Peyer's patch (tissue), 4 donors: ENCODE results near the gene AGFG2. TPM values are rescaled to one million over a fixed set of nuclear protein-coding genes. Genes with fewer than 3 reads are reported as not detected.
"Not testable (repeated sequence)": the region's sequence is repeated elsewhere in the genome, so short reads cannot be mapped to it uniquely, and the experiment has no call there.

Experiments used
- DNase-seq, 3 donors: peaks; one replicate each; pipeline ENCODE4 v3.0.0-alpha.2; 2017 to 2019
- H3K27ac ChIP-seq, 4 donors: fragments of 200-600 bp; sonication (generic); one replicate each; pipeline ENCODE4 v1.5.1; 2016 to 2019
- H3K27me3 ChIP-seq, 2 donors: fragments of 200-600 bp; sonication (generic); one replicate each; pipeline ENCODE4 v1.5.1; 2019
- H3K36me3 ChIP-seq, 3 donors: fragments of 200-600 bp; sonication (generic); one replicate each; pipeline ENCODE4 v1.5.1; 2016 to 2019
- H3K4me1 ChIP-seq, 4 donors: fragments of 200-600 bp; sonication (generic); one replicate each; pipeline ENCODE4 v1.5.1; 2016 to 2019
- H3K4me3 ChIP-seq, 4 donors: fragments of 200-600 bp; sonication (generic); 1 replicate in 3 of 4; 2 replicates in 1 of 4; pipeline ENCODE4 v1.5.1; 2016 to 2019; ENCODE audit warnings: mild to moderate bottlenecking in 1 of 4
- H3K9me3 ChIP-seq, 4 donors: fragments of 200-600 bp; sonication (generic); one replicate each; pipeline ENCODE4 v1.5.1; 2016 to 2019; ENCODE audit warnings: mild to moderate bottlenecking in 1 of 4
- CTCF ChIP-seq, 6 experiments: fragments of 450-650 bp in 4 of 6; fragments of 200-600 bp in 2 of 6; sonication (generic) in 1 of 6; IDR thresholded peaks; one replicate each; pipeline ENCODE4 v1.5.1; 2017 to 2019; ENCODE audit warnings: antibody characterized with exemption in 6 of 6, mild to moderate bottlenecking in 3 of 6, moderate library complexity in 1 of 6
- POLR2A ChIP-seq, 2 donors: fragments of 450-650 bp; IDR thresholded peaks; one replicate each; pipeline ENCODE4 v1.5.1; 2017; ENCODE audit warnings: antibody characterized with exemption in 2 of 2, mild to moderate bottlenecking in 2 of 2, moderate library complexity in 2 of 2
- total RNA-seq, 4 donors: library from RNA; depleted of rRNA; stranded (reverse); fragments of >200 nt; gene quantifications; one replicate each; pipeline ENCODE4 v1.1.0, GENCODE V29; 2016

The AGFG2 gene
- total RNA-seq, 4 donors from 2014 or later = 38.4 to 63.6 (median 49.9) TPM

GRCh38 chr7:100493476-100494264 is 45.3 kb upstream of the AGFG2 start:
- peak; percentile 46 to 78 (median 75) for DNase-seq
- Histone ChIP-seq H3K9me3 (no peaks in the 10 kb centered on the region), H3K4me1 (peaks cover 0 to 9% (median 6%) of the 10 kb centered on the region in 4 donors), H3K4me3 (peak overlapping the region; percentile 26 to 43 (median 41)), H3K27ac (peak overlapping the region in 1 of 4 donors; percentile 26), H3K36me3 (no peaks in the 10 kb centered on the region), H3K27me3 (no peaks in the 10 kb centered on the region)
- TF ChIP-seq POLR2A (IDR thresholded peaks at IDR 0.05) (no peak), CTCF (IDR thresholded peaks at IDR 0.05) (no peak)

GRCh38 chr7:100496509-100496908 is 42.5 kb upstream of the AGFG2 start:
- TF ChIP-seq CTCF (IDR thresholded peaks at IDR 0.05) (no peak), POLR2A (IDR thresholded peaks at IDR 0.05) (no peak)
- no peak for DNase-seq
- peaks cover 0 to 9% (median 6%) of the 10 kb centered on the region in 4 donors for H3K4me1 ChIP-seq
- no peaks in the 10 kb centered on the region for H3K27me3 ChIP-seq
- H3K9me3 ChIP-seq = no peaks in the 10 kb centered on the region
- H3K36me3 ChIP-seq = no peaks in the 10 kb centered on the region
- H3K27ac ChIP-seq = no peak overlapping the region
- no peak overlapping the region for H3K4me3 ChIP-seq

- H3K27ac ChIP-seq, H3K4me3 ChIP-seq, H3K27me3 ChIP-seq, H3K9me3 ChIP-seq, H3K4me1 ChIP-seq, H3K36me3 ChIP-seq, DNase-seq: not testable (repeated sequence)
These were observed 38.3 kb upstream of the AGFG2 start for GRCh38 chr7:100500743-100501142.

GRCh38 chr7:100504031-100504430 is 35.0 kb upstream of the AGFG2 start:
- H3K4me1 ChIP-seq, H3K36me3 ChIP-seq, H3K9me3 ChIP-seq, H3K27ac ChIP-seq, DNase-seq, H3K4me3 ChIP-seq, H3K27me3 ChIP-seq: not testable (repeated sequence)

GRCh38 chr7:100504887-100505611 is 34.0 kb upstream of the AGFG2 start:
- no peak overlapping the region for H3K27ac ChIP-seq
- TF ChIP-seq POLR2A (IDR thresholded peaks at IDR 0.05) = no peak
- TF ChIP-seq CTCF (IDR thresholded peaks at IDR 0.05) = no peak
- DNase-seq = no peak

GRCh38 chr7:100506356-100506923 is 32.6 kb upstream of the AGFG2 start:
- no peaks in the 10 kb centered on the region for H3K36me3 ChIP-seq

More at GRCh38 chr7:100504887-100505611, 34.0 kb upstream of the AGFG2 start:
- Histone ChIP-seq H3K27me3 (no peaks in the 10 kb centered on the region), H3K9me3 (no peaks in the 10 kb centered on the region), H3K4me1 (no peaks in the 10 kb centered on the region), H3K4me3 (no peak overlapping the region), H3K36me3 (no peaks in the 10 kb centered on the region)

More at GRCh38 chr7:100506356-100506923, 32.6 kb upstream of the AGFG2 start:
- Histone ChIP-seq H3K9me3 (no peaks in the 10 kb centered on the region), H3K27me3 (no peaks in the 10 kb centered on the region), H3K4me3 (no peak overlapping the region), H3K4me1 (no peaks in the 10 kb centered on the region), H3K27ac (no peak overlapping the region)
- DNase-seq = no peak
- TF ChIP-seq POLR2A (IDR thresholded peaks at IDR 0.05) (no peak), CTCF (IDR thresholded peaks at IDR 0.05) (no peak)
